Calu3 (cell line): ENCODE data around the gene RASSF9. TPM values are rescaled to one million over a fixed set of nuclear protein-coding genes. Genes with fewer than 3 reads are reported as not detected.

Experiments
- BruUV-seq: library from RNA; stranded (reverse); fragments of 400-500 nt; replicated peaks from 2 replicates; lab custom pipeline; 2021; lab: Mats Ljungman, UMichigan
- CTCF ChIA-PET: fragments of 300-600 bp; sonication (Branson Sonifier 250); formaldehyde crosslinking; loops from one replicate; lab custom pipeline; 2022; ENCODE audit warnings: antibody characterized with exemption; lab: Charles Lee
- DNase-seq: peaks from one replicate; pipeline ENCODE4 v3.0.0; 2022
- H3K27ac Mint-ChIP-seq: one replicate; pipeline ENCODE4 v1.8.0; 2022; ENCODE audit warnings: mixed read lengths; ENCODE audit not compliant: unreplicated experiment
- H3K27me3 Mint-ChIP-seq: one replicate; pipeline ENCODE4 v1.8.0; 2022; ENCODE audit warnings: mixed read lengths; ENCODE audit not compliant: unreplicated experiment
- H3K36me3 Mint-ChIP-seq: one replicate; pipeline ENCODE4 v1.8.0; 2022; ENCODE audit warnings: mild to moderate bottlenecking, moderate library complexity, mixed read lengths; ENCODE audit not compliant: insufficient read depth, unreplicated experiment
- H3K4me1 Mint-ChIP-seq: one replicate; pipeline ENCODE4 v1.8.0; 2022; ENCODE audit warnings: mild to moderate bottlenecking, low read depth, mixed read lengths; ENCODE audit not compliant: unreplicated experiment
- H3K4me3 Mint-ChIP-seq: one replicate; pipeline ENCODE4 v1.8.0; 2022; ENCODE audit warnings: mild to moderate bottlenecking, low read depth, moderate library complexity, mixed read lengths; ENCODE audit not compliant: unreplicated experiment
- H3K9me3 Mint-ChIP-seq: one replicate; pipeline ENCODE4 v1.8.0; 2022; ENCODE audit warnings: low read depth, mixed read lengths; ENCODE audit not compliant: unreplicated experiment
- CTCF ChIP-seq: fragments of 200-600 bp; IDR thresholded peaks from one replicate; pipeline ENCODE4 v1.8.0; 2022; ENCODE audit warnings: antibody characterized with exemption; ENCODE audit not compliant: unreplicated experiment
- intact Hi-C: fragments of 100-400 bp; cut with micrococcal nuclease; formaldehyde crosslinking; loops from one replicate; pipeline ENCODE4 v1.10.0; 2022; ENCODE audit not compliant: unreplicated experiment
- total RNA-seq: library from RNA; stranded (reverse); gene quantifications from 2 replicates; pipeline ENCODE4 v1.2.3, GENCODE V29; 2022

RASSF9 gene
- total RNA-seq, 1 experiment from 2014 or later, result 3.3 TPM

DNA sequence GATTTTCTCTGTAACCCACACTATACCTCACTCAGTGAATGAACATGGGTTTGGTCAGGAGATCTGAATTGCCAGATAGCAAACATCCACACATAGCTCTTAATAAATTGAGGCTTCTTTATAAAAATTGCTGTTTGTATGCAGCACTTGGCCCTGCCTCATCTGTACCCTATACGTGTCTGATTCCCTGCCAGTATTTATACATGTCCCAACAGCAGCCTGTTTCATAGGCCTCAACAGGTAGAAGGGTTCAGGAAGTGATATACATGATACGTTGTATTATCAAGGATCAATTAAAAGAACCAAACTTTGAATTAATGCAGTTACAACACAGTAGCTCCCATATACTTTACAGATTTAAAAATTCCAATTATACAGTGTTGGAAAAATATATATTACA, 32.3 kb downstream of the RASSF9 start:
- DNase-seq, result no peak
- Mint-ChIP-seq H3K36me3 (peaks cover 5% of the 10 kb centered on the region), H3K27ac (no peak overlapping the region), H3K9me3 (no peaks in the 10 kb centered on the region), H3K4me3 (no peak overlapping the region), H3K4me1 (peaks cover 18% of the 10 kb centered on the region), H3K27me3 (no peaks in the 10 kb centered on the region)
- BruUV-seq, result no TSS peak
- intact Hi-C loops, result no loop called here
- CTCF ChIA-PET, result no interaction called here
- TF ChIP-seq CTCF, result no peak

GRCh38 chr12:85803231-85803630, 33.0 kb downstream of the RASSF9 start:
- peaks cover 18% of the 10 kb centered on the region for H3K4me1 Mint-ChIP-seq
- TF ChIP-seq CTCF, result no peak
- no peak for DNase-seq
- H3K27ac Mint-ChIP-seq, result peak overlapping the region; percentile 91
- intact Hi-C loops, result no loop called here
- no TSS peak for BruUV-seq
- H3K36me3 Mint-ChIP-seq, result peaks cover 5% of the 10 kb centered on the region
- H3K27me3 Mint-ChIP-seq, result no peaks in the 10 kb centered on the region
- no peak overlapping the region for H3K4me3 Mint-ChIP-seq
- no peaks in the 10 kb centered on the region for H3K9me3 Mint-ChIP-seq
- CTCF ChIA-PET, result no interaction called here

DNA sequence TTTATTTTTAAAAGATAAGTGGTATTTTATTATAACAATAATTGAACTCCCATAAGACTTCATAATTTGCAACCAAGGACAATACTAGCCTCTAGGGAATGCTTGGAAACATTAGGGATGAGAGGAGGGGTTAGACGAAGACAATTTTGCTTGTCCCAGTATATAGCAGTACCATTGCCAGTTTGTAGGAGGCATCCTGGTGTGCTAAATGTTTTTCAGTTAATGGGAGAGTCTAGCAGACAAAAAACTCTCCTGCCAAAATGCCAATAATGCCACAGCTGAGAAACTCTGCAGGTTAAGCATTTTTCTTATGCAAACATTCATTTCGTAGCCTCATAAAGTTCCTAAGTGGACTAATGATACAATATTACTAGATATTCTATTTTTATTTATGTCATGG, 38.1 kb downstream of the RASSF9 start:
- Mint-ChIP-seq H3K9me3 (no peaks in the 10 kb centered on the region), H3K4me1 (peaks cover 3% of the 10 kb centered on the region), H3K36me3 (peaks cover 1% of the 10 kb centered on the region), H3K27me3 (no peaks in the 10 kb centered on the region), H3K4me3 (no peak overlapping the region), H3K27ac (no peak overlapping the region)
- no TSS peak for BruUV-seq
- no peak for DNase-seq
- no peak for TF ChIP-seq CTCF
- intact Hi-C loops, result no loop called here
- CTCF ChIA-PET, result no interaction called here

DNA sequence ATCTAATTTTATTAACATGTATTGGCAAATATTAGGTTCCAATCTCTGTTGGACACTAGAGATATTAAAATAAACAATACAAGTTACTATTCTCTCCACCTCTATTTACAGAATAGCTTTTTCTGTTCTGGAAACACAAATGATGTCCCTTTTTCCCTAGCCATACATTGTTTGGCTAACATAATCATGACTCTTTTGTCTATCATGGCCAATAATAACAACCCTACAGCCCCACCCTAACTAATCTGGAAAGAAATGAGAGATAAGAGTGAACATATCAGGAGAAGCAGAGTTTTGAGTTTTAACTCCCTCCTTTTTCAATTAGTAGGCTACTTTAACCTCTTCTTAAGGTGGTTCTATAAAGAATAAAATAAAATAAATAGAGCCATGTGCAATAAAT, 40.2 kb downstream of the RASSF9 start:
- no peak for DNase-seq
- TF ChIP-seq CTCF, result no peak
- no peaks in the 10 kb centered on the region for H3K27me3 Mint-ChIP-seq
- no peaks in the 10 kb centered on the region for H3K36me3 Mint-ChIP-seq
- H3K4me3 Mint-ChIP-seq, result no peak overlapping the region
- CTCF ChIA-PET, result no interaction called here
- no TSS peak for BruUV-seq
- intact Hi-C loops, result no loop called here
- H3K4me1 Mint-ChIP-seq, result no peaks in the 10 kb centered on the region
- no peak overlapping the region for H3K27ac Mint-ChIP-seq
- H3K9me3 Mint-ChIP-seq, result no peaks in the 10 kb centered on the region
